Measurements from ENCODE around the gene PFDN4. TPM values are rescaled to one million over a fixed set of nuclear protein-coding genes. Genes with fewer than 3 reads are reported as not detected.

The PFDN4 gene
- total RNA-seq (10 to 100 TPM; 19.6 to 28.4 (median 25.6) TPM), polyA plus RNA-seq (88.6 TPM)
- long read RNA-seq, donor 1, transcript PFDN4-201 (4 exons, 1,462 nt), result major isoform, 11 of 22 reads
- long read RNA-seq, donor 1, partial matches to known transcripts, result 2 of 22 reads
- long read RNA-seq, donor 1, other reads (novel, unspliced or antisense), result 9 of 22 reads
- long read RNA-seq, donor 2, transcript PFDN4-201 (4 exons, 1,462 nt), result major isoform, 8 of 11 reads
- long read RNA-seq, donor 2, partial matches to known transcripts, result 1 of 11 reads
- long read RNA-seq, donor 2, other reads (novel, unspliced or antisense), result 2 of 11 reads
- long read RNA-seq, donor 3, transcript PFDN4-201 (4 exons, 1,462 nt), result major isoform, 13 of 17 reads
- long read RNA-seq, donor 3, partial matches to known transcripts, result 2 of 17 reads
- long read RNA-seq, donor 3, other reads (novel, unspliced or antisense), result 2 of 17 reads
- long read RNA-seq, donor 4, transcript PFDN4-201 (4 exons, 1,462 nt), result major isoform, 8 of 11 reads
- long read RNA-seq, donor 4, partial matches to known transcripts, result 0 of 11 reads
- long read RNA-seq, donor 4, other reads (novel, unspliced or antisense), result 2 of 11 reads

GRCh38 chr20:54207743-54208547, at the start of gene PFDN4:
Gene PFDN4 (plus strand): TSS chr20:54208087. CDS start chr20:54208101, 14 bp downstream.
- intact Hi-C loops (cut with DNase I), result loop anchor here in 2 of 4 donors (5.0 to 10.0 kb wide), 3 partner anchors 111 to 633 kb away; no protein-coding TSS in a partner anchor
- Histone ChIP-seq H3K9me3 (ENCODE audit: control insufficient read depth, low read length) (no peaks in the 10 kb centered on the region), H3K4me1 (ENCODE audit: control insufficient read depth, insufficient read depth, low read length) (peaks cover 4% of the 10 kb centered on the region), H3K27ac (ENCODE audit: low read length) (peak within 1 kb of the TSS; percentile 99), H3K27me3 (ENCODE audit: control insufficient read depth, insufficient read depth) (no peaks in the 10 kb centered on the region), H3K4me3 (ENCODE audit: low read length) (peak within 1 kb of the TSS; percentile 90)
- peak; percentile 84 to 94 (median 94) for DNase-seq
- ATAC-seq, result peak; percentile 97 to 98
- WGBS, result under 1% methylated on average over 76 of the region's 76 CpGs

- Histone ChIP-seq H3K4me3 (ENCODE audit: low read length) (no peak overlapping the region), H3K27ac (ENCODE audit: low read length) (no peak overlapping the region), H3K27me3 (ENCODE audit: control insufficient read depth, insufficient read depth) (no peaks in the 10 kb centered on the region), H3K9me3 (ENCODE audit: control insufficient read depth, low read length) (no peaks in the 10 kb centered on the region), H3K4me1 (ENCODE audit: control insufficient read depth, insufficient read depth, low read length) (no peaks in the 10 kb centered on the region)
- intact Hi-C loops (cut with DNase I), result no loop called here
- whole genome bisulfite sequencing, result 79% methylated on average over 3 of the region's 3 CpGs
- no peak for DNase-seq
- ATAC-seq, result no peak
Measured at GRCh38 chr20:54158226-54158625, 49.7 kb upstream of the PFDN4 start.

GRCh38 chr20:54158856-54159418, 49.0 kb upstream of the PFDN4 start:
- no peaks in the 10 kb centered on the region for H3K4me1 ChIP-seq (ENCODE audit: control insufficient read depth, insufficient read depth, low read length)
- no peaks in the 10 kb centered on the region for H3K27me3 ChIP-seq (ENCODE audit: control insufficient read depth, insufficient read depth)
- H3K4me3 ChIP-seq (ENCODE audit: low read length), result no peak overlapping the region
- H3K9me3 ChIP-seq (ENCODE audit: control insufficient read depth, low read length), result no peaks in the 10 kb centered on the region
- no peak for ATAC-seq
- H3K27ac ChIP-seq (ENCODE audit: low read length), result no peak overlapping the region
- intact Hi-C loops (cut with DNase I), result no loop called here
- 87% methylated on average over 8 of the region's 8 CpGs for WGBS
- no peak for DNase-seq

GRCh38 chr20:54160065-54161007, 47.6 kb upstream of the PFDN4 start:
- H3K4me1 ChIP-seq (ENCODE audit: control insufficient read depth, insufficient read depth, low read length), result no peaks in the 10 kb centered on the region
- no peaks in the 10 kb centered on the region for H3K27me3 ChIP-seq (ENCODE audit: control insufficient read depth, insufficient read depth)
- ATAC-seq (no peak), DNase-seq (no peak)
- no peak overlapping the region for H3K4me3 ChIP-seq (ENCODE audit: low read length)
- WGBS, result 82% methylated on average over 7 of the region's 7 CpGs
- H3K27ac ChIP-seq (ENCODE audit: low read length), result no peak overlapping the region
- intact Hi-C loops (cut with DNase I), result no loop called here
- H3K9me3 ChIP-seq (ENCODE audit: control insufficient read depth, low read length), result no peaks in the 10 kb centered on the region

- no peaks in the 10 kb centered on the region for H3K9me3 ChIP-seq (ENCODE audit: control insufficient read depth, low read length)
- 80% methylated on average over 9 of the region's 9 CpGs for WGBS
- intact Hi-C loops (cut with DNase I), result no loop called here
- no peak overlapping the region for H3K27ac ChIP-seq (ENCODE audit: low read length)
- no peaks in the 10 kb centered on the region for H3K27me3 ChIP-seq (ENCODE audit: control insufficient read depth, insufficient read depth)
- no peaks in the 10 kb centered on the region for H3K4me1 ChIP-seq (ENCODE audit: control insufficient read depth, insufficient read depth, low read length)
- ATAC-seq, result no peak
- no peak for DNase-seq
- H3K4me3 ChIP-seq (ENCODE audit: low read length), result no peak overlapping the region
Measured at GRCh38 chr20:54161008-54161820, 46.7 kb upstream of the PFDN4 start.

- no peaks in the 10 kb centered on the region for H3K9me3 ChIP-seq (ENCODE audit: control insufficient read depth, low read length)
- no peaks in the 10 kb centered on the region for H3K27me3 ChIP-seq (ENCODE audit: control insufficient read depth, insufficient read depth)
- H3K27ac ChIP-seq (ENCODE audit: low read length), result no peak overlapping the region
- H3K4me1 ChIP-seq (ENCODE audit: control insufficient read depth, insufficient read depth, low read length), result no peaks in the 10 kb centered on the region
- no peak for DNase-seq
- intact Hi-C loops (cut with DNase I), result no loop called here
- ATAC-seq, result no peak
- 90% methylated on average over 4 of the region's 4 CpGs for WGBS
- no peak overlapping the region for H3K4me3 ChIP-seq (ENCODE audit: low read length)
Measured at GRCh38 chr20:54161821-54162149, 46.1 kb upstream of the PFDN4 start.

GRCh38 chr20:54162378-54163009, 45.4 kb upstream of the PFDN4 start:
- H3K9me3 ChIP-seq (ENCODE audit: control insufficient read depth, low read length), result no peaks in the 10 kb centered on the region
- 67% methylated on average over 16 of the region's 16 CpGs for WGBS
- no peak for ATAC-seq

GRCh38 chr20:54163402-54163801, 44.5 kb upstream of the PFDN4 start:
- no peak for DNase-seq
- WGBS, result 86% methylated on average over 5 of the region's 5 CpGs
- intact Hi-C loops (cut with DNase I), result no loop called here
- peaks cover 3% of the 10 kb centered on the region for H3K27me3 ChIP-seq (ENCODE audit: control insufficient read depth, insufficient read depth)
- H3K4me3 ChIP-seq (ENCODE audit: low read length), result no peak overlapping the region
- no peak overlapping the region for H3K27ac ChIP-seq (ENCODE audit: low read length)
- no peak for ATAC-seq
- no peaks in the 10 kb centered on the region for H3K4me1 ChIP-seq (ENCODE audit: control insufficient read depth, insufficient read depth, low read length)
- H3K9me3 ChIP-seq (ENCODE audit: control insufficient read depth, low read length), result no peaks in the 10 kb centered on the region

More at GRCh38 chr20:54162378-54163009, 45.4 kb upstream of the PFDN4 start:
- DNase-seq, result no peak
- H3K4me3 ChIP-seq (ENCODE audit: low read length), result no peak overlapping the region
- intact Hi-C loops (cut with DNase I), result no loop called here
- H3K27ac ChIP-seq (ENCODE audit: low read length), result no peak overlapping the region
- peaks cover 3% of the 10 kb centered on the region for H3K27me3 ChIP-seq (ENCODE audit: control insufficient read depth, insufficient read depth)
- no peaks in the 10 kb centered on the region for H3K4me1 ChIP-seq (ENCODE audit: control insufficient read depth, insufficient read depth, low read length)

GRCh38 chr20:54165014-54165413, 42.9 kb upstream of the PFDN4 start:
- no peak for DNase-seq
- no peak for ATAC-seq
- intact Hi-C loops (cut with DNase I), result no loop called here
- 93% methylated on average over 9 of the region's 9 CpGs for WGBS
- Histone ChIP-seq H3K4me1 (ENCODE audit: control insufficient read depth, insufficient read depth, low read length) (no peaks in the 10 kb centered on the region), H3K4me3 (ENCODE audit: low read length) (no peak overlapping the region), H3K27ac (ENCODE audit: low read length) (no peak overlapping the region), H3K9me3 (ENCODE audit: control insufficient read depth, low read length) (no peaks in the 10 kb centered on the region), H3K27me3 (ENCODE audit: control insufficient read depth, insufficient read depth) (peaks cover 5% of the 10 kb centered on the region)
